Ishikawa (cell line): Measurements from ENCODE around the gene CD36.

Experiments used
- CEBPB ChIP-seq: IDR thresholded peaks from 2 replicates; pipeline ENCODE4 v1.6.1; 2012
- CREB1 ChIP-seq: IDR thresholded peaks from 2 replicates; pipeline ENCODE4 v1.6.1; 2012; ENCODE audit warnings: low read depth
- EGR1 ChIP-seq: IDR thresholded peaks from 2 replicates; pipeline ENCODE4 v1.6.1; 2012
- EP300 ChIP-seq: IDR thresholded peaks from 2 replicates; pipeline ENCODE4 v1.6.1; 2012; ENCODE audit warnings: borderline replicate concordance
- FOXM1 ChIP-seq: IDR thresholded peaks from 2 replicates; pipeline ENCODE4 v1.6.1; 2012; ENCODE audit warnings: low read depth, borderline replicate concordance
- NFIC ChIP-seq: IDR thresholded peaks from 2 replicates; pipeline ENCODE4 v1.6.1; 2012
- RAD21 ChIP-seq: IDR thresholded peaks from 2 replicates; pipeline ENCODE4 v1.6.1; 2012; ENCODE audit warnings: low read depth
- TAF1 ChIP-seq: IDR thresholded peaks from 2 replicates; pipeline ENCODE4 v1.6.1; 2012; ENCODE audit warnings: low read depth, mild to moderate bottlenecking
- TCF12 ChIP-seq: IDR thresholded peaks from 2 replicates; pipeline ENCODE4 v1.6.1; 2012; ENCODE audit warnings: low read depth
- TEAD4 ChIP-seq: IDR thresholded peaks from 2 replicates; pipeline ENCODE4 v1.6.1; 2012
- USF1 ChIP-seq: IDR thresholded peaks from 2 replicates; pipeline ENCODE4 v1.6.1; 2012
- YY1 ChIP-seq: IDR thresholded peaks from 2 replicates; pipeline ENCODE4 v1.6.1; 2012; ENCODE audit warnings: low read depth
- ZBTB7A ChIP-seq: IDR thresholded peaks from 2 replicates; pipeline ENCODE4 v1.6.1; 2012; ENCODE audit warnings: low read depth
- TF ChIP-seq, protein P1 (sequence below): IDR thresholded peaks from 2 replicates; pipeline ENCODE4 v1.6.1; 2012; ENCODE audit warnings: low read depth, mild to moderate bottlenecking
- TF ChIP-seq, protein P2 (sequence below): IDR thresholded peaks from 2 replicates; pipeline ENCODE4 v1.6.1; 2012

Gene CD36

GRCh38 chr7:80679921-80680907 is 41.8 kb downstream of the CD36 start:
- TF ChIP-seq, protein P1, sequence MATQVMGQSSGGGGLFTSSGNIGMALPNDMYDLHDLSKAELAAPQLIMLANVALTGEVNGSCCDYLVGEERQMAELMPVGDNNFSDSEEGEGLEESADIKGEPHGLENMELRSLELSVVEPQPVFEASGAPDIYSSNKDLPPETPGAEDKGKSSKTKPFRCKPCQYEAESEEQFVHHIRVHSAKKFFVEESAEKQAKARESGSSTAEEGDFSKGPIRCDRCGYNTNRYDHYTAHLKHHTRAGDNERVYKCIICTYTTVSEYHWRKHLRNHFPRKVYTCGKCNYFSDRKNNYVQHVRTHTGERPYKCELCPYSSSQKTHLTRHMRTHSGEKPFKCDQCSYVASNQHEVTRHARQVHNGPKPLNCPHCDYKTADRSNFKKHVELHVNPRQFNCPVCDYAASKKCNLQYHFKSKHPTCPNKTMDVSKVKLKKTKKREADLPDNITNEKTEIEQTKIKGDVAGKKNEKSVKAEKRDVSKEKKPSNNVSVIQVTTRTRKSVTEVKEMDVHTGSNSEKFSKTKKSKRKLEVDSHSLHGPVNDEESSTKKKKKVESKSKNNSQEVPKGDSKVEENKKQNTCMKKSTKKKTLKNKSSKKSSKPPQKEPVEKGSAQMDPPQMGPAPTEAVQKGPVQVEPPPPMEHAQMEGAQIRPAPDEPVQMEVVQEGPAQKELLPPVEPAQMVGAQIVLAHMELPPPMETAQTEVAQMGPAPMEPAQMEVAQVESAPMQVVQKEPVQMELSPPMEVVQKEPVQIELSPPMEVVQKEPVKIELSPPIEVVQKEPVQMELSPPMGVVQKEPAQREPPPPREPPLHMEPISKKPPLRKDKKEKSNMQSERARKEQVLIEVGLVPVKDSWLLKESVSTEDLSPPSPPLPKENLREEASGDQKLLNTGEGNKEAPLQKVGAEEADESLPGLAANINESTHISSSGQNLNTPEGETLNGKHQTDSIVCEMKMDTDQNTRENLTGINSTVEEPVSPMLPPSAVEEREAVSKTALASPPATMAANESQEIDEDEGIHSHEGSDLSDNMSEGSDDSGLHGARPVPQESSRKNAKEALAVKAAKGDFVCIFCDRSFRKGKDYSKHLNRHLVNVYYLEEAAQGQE, result no peak
- TF ChIP-seq YY1 (no peak), EP300 (no peak), CREB1 (no peak), CEBPB (no peak), RAD21 (no peak), ZBTB7A (no peak), TEAD4 (no peak), TAF1 (no peak), FOXM1 (no peak), USF1 (no peak), TCF12 (no peak), EGR1 (no peak), NFIC (no peak)
- TF ChIP-seq, protein P2, sequence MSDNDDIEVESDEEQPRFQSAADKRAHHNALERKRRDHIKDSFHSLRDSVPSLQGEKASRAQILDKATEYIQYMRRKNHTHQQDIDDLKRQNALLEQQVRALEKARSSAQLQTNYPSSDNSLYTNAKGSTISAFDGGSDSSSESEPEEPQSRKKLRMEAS, result no peak

DNA sequence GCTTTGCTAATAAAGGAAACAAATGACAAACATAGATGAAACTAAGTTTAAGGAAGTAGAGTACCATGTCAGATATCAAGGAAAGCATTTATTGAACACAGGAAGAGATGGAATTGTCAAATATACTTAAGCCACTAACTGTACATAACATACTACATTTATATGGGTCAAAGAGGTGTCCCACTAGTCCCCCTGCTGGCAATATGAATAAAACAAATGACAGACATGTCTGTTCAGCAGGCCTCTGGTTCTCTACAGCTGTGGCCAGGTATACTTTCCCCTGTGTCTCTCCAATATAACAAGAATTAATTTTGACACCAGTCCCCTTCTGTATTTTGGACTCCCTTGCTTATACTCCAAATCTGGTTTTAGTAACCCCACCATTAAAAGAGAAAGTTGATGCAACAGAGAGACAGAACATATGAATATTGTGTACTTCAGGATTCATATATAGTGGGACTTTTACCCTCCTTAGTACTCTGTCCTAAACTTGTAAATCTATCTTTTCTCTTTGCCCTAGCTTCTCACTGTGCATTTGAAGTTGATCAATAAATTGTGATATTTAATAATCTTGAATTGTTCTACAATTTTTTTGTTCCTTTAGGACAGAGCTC is 42.9 kb downstream of the CD36 start:
- TF ChIP-seq RAD21, result peak; percentile 59
- no peak for TF ChIP-seq NFIC

GRCh38 chr7:80682744-80683143 is 44.3 kb downstream of the CD36 start:
- TF ChIP-seq, protein P2, result no peak
- no peak for TF ChIP-seq YY1
- no peak for TF ChIP-seq TCF12
- TF ChIP-seq RAD21, result no peak
- no peak for TF ChIP-seq TAF1
- no peak for TF ChIP-seq CEBPB
- no peak for TF ChIP-seq FOXM1
- TF ChIP-seq EP300, result no peak
- TF ChIP-seq EGR1, result no peak
- no peak for TF ChIP-seq NFIC
- no peak for TF ChIP-seq CREB1
- no peak for TF ChIP-seq ZBTB7A
- TF ChIP-seq, protein P1, result no peak
- TF ChIP-seq USF1, result no peak
- TF ChIP-seq TEAD4, result no peak

DNA sequence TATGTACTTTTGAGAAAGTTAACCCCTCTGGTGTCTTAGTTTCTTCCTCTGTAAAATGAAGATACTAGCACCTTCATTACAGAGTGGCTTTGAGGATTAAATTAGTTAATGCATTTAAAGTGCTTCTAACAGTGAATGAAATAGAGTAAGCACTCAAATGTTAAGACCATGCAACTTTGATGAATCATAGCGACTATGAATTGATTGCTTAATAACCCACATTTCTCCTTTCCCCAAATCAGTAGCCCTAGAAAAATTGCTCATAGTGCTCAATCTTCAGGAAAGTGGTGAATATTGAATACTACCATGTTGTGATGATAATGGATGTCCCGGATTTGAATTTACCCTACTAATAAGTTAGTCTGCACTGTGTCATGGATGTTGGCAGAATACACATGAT is 48.1 kb downstream of the CD36 start:
- TF ChIP-seq TAF1, result no peak
- TF ChIP-seq, protein P1, result no peak
- TF ChIP-seq CREB1, result no peak
- TF ChIP-seq ZBTB7A, result no peak
- no peak for TF ChIP-seq EP300
- TF ChIP-seq, protein P2, result no peak
- no peak for TF ChIP-seq RAD21
- no peak for TF ChIP-seq NFIC
- TF ChIP-seq USF1, result no peak
- no peak for TF ChIP-seq TEAD4
- no peak for TF ChIP-seq TCF12
- no peak for TF ChIP-seq FOXM1
- no peak for TF ChIP-seq EGR1
- TF ChIP-seq CEBPB, result no peak
